GM21528 (cell line): ENCODE measurements around the gene MAGEF1.
"Not testable (repeated sequence)": the region's sequence is repeated elsewhere in the genome, so short reads cannot be mapped to it uniquely, and the experiment has no call there.

Experiments used
- ATAC-seq: cut with Tn5 transposase; IDR thresholded peaks from one replicate; pipeline ENCODE4 v1.9.1; 2021; ENCODE audit warnings: mild to moderate bottlenecking, moderate library complexity; ENCODE audit not compliant: unreplicated experiment, low FRiP score

The MAGEF1 gene

DNA sequence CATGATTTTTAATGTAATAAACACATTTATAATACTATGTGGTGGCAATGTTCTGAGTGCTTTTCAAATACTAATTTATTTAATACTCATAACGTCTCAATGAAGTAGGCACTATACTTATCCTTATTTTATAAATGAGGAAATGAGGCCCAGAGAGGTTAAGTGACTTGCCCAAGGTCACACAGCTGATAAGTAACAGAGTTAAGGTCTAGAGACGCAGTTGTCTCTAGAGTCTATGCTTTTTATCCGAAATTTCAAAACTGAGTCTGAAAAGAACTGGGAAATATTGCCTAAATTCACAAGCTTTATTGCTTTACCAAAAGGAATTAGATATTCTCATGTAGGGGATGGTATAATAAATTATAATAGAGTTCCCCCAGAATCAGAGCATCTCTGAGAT, 31.4 kb upstream of the MAGEF1 start:
- ATAC-seq = no peak

DNA sequence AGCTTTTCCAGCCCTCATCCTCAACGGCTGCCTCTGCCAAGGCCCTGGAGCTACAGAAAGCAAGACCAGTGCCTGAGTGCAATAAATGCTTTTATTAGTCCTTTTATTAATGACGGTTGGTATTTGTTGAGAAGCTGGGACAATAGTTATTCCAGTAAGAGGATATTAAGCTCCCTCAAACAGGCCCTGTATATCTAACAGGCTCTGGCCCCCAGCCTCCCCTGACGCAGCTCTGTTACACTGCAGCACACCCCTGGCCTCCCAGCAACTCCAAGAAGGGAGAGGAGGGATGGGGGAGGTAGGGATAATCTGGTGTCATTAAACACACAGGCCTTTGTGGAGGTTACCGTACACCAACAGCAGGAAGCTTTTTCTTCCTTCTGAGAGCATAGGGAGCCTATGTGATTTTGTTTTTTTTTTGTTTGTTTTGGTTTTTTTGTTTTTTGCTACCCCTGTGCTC, 30.8 kb upstream of the MAGEF1 start:
- ATAC-seq = no peak

DNA sequence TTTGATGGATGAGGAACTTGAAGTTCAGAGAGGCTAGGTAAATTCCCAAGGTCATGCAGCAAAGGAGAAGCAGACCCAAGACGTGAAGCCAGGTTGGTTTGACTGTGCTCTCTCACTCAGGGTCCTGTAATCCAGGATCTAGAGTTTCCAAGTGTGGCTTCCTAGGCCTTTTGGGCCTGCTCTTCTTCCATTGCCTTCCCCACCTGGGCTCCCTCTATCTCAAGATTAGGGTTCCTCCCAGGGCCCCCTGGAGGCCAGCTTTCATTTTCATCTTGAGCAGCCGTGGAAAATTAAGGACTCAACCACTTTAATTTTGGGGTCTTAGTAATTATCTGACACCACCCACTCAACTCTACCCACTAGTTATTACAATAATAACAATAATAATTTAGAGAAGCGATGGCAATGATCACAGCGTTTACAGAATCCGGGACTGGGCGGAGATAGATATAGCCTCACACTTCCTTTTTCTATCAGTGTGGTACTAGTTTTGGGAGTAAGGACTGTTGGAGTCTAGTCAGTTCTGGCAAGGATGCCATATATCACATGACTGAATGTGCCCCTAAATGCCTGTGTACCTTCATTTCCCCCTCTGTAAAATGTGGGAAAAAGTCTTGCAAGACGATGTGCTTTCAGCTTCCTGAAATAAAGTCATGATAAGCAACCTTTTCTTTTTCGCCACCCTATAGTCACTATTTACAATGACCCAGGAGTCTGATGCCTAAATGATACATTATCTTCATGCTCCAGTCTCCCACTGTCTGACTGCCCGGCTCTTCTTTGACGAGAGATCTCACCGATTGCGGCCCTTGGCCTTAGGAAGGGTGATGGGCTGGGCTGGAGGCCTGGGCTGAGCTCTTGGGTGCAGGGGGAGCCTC, 30.2 kb upstream of the MAGEF1 start:
- ATAC-seq = no peak

- ATAC-seq = no peak
Observed at GRCh38 chr3:184741259-184741556, 29.3 kb upstream of the MAGEF1 start.

- no peak for ATAC-seq
Observed at GRCh38 chr3:184740509-184741258, 28.8 kb upstream of the MAGEF1 start.

DNA sequence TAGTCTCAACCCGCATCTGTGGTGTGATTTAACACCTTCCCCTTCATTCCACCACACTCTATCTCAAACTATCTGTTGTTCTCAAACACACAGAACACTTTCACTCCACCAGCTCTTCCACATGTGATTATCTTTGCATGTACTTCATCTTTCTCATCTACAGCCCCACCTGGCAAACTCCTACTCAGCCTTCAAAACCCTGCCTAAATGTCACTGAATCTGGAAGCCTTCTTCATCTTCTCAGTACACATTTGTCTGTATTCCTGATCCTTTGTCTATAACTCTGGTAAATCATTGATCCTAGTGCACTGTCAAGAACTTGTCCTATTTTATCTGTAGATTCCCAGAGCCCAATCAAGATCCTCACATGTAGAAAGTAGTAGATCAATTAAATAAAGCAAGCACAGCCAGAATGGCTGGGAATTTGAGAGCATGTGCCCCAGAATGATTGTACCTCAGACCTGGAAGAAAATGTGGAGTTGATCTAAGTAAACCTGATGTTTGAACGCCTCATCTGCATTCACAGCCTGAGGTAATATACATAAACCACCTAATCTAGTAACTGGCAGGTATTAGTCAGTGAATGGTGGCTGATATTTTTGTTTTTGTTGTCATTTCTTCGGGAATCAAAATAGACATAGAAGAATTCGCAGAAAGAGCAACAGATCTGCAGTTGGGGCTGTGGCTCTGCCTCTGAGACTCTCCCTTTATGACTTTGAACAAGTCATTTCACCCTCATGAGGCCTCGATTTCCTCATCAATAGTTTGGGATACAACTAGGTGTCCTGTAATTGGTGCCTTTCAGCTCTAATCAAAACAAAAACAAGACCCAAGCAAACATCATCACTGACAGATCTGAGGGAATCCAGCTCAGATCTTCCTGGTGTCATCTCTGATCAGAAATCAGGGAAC, 28.0 kb upstream of the MAGEF1 start:
- no peak for ATAC-seq

- no peak for ATAC-seq
Observed at GRCh38 chr3:184738982-184739381, 27.1 kb upstream of the MAGEF1 start.

DNA sequence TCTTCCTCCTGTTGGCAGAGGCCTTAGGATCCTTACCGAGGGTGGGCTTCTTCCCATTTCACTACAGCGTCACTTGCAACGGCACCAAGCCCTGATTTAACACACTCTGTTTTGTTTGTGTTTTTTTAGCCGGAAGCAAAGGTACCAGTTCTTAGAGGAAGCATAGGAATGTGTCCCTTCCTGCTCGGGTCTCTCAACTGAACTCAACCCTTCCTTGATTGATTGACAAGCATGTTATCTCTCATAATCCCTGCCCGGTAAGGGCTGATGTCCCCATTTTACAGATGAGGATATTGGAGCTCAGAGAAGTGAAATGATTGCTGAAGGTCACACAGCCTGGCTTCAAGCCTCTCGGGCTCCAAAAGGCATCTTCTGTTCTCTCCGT, 26.6 kb upstream of the MAGEF1 start:
- ATAC-seq = no peak

- ATAC-seq = no peak
Observed at GRCh38 chr3:184737641-184738505, 26.0 kb upstream of the MAGEF1 start.

DNA sequence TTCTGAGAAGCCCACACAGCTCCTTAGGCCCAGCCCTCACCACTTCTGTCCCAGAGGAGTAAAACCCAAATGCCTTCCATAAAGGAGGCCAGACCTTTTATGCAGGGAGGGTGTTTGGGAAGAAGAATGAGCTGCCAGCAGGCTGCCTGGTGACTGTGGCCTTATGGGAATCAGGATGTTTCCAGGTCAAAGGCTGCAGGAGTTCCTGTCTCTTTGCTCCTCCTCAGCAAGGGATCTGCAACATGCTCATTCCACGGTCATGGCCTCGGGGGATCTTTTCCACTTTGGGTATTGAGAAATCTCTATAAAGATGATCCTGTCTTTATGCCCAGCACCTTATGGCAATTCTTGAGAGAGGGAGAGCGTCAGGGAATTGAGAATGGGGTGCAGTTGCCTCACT, 25.2 kb upstream of the MAGEF1 start:
- ATAC-seq = no peak

- ATAC-seq = no peak
Observed at GRCh38 chr3:184734903-184735701, 23.2 kb upstream of the MAGEF1 start.

DNA sequence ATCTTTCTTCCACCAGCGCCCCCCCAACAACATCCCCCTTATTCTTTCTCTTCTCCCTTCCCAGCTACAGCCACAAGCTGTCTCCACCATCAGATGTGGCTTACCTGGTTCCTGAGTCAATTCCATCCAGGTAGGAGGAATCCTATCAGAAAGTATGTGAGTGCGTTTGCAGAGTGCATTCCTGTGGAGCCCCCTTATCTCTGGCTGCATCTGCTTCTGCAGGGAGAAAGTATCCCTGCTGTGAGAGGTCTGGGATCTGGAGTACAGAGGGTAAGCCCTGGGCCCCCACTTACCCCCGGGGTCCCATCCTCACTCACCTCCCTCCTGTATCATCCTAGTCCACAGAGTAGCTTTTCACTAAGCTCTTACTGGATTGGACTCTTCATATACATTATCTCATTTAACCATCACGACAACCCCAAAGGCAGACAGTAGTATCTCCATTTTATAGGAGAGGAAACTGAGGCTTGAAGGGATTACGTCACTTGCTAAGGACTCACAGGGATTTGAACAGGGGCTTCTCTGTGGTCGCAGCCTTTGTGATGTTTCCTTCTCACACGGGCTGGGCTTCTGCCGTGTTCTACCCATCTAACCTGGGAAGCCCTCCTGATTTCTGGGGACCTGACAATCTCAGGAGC, 22.2 kb upstream of the MAGEF1 start:
- no peak for ATAC-seq

DNA sequence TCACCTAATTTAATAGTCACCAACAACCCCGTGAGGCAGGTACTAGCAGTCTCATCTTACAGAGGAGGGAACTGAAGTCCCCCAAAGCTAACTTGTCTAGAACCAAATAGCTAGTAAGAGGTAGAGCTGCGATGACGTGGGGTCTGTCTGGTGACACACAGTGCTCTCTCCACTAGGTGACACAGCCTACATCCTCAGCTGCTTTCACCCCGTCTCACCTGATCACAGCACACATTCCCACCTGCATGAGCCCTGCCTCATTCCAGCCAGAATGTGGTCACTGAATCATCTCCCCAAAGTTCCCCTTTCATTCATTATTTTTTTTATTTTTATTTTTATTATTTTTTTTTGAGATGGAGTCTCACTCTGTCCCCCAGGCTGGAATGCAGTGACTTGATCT, 21.3 kb upstream of the MAGEF1 start:
- ATAC-seq = no peak

DNA sequence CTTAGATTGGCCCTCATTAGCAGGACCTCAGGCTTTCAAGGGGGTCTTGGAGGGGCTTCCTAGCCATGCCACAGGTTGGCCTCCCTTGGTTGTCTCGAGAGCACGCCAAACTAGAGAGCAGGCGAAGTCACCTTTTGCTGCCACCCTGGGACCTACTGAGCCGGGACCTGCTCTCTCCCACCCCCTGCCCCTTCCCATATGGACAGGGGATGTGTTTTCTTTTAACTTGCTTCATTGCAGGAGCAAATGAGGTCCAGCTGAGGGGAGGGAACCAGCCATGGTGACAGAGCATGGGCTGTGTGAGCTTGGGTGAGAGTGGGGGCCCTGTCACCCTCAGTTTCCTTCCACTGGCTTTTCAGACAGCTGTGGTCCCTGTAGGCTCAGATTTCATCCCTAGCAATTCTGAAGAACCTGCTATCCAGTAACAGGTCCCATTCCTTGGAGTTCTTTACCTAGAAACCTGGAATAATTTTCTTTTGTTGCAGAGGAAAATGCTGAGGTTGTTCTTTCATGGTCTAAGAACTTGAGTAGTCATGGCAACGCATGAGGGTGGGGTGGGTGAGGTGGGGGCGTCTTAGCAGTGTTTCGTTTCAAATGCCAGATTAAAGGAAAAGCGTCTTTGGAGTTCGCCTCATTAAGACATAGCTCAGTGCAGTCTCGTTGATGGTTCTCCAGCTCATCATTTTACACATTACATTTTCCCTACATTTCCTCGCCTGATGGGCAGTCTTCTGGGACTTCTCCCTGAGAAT, 20.1 kb upstream of the MAGEF1 start:
- no peak for ATAC-seq

GRCh38 chr3:184730924-184731323, 19.1 kb upstream of the MAGEF1 start:
- ATAC-seq = no peak

- ATAC-seq = not testable (repeated sequence)
Observed at GRCh38 chr3:184729154-184729553, 17.3 kb upstream of the MAGEF1 start.

DNA sequence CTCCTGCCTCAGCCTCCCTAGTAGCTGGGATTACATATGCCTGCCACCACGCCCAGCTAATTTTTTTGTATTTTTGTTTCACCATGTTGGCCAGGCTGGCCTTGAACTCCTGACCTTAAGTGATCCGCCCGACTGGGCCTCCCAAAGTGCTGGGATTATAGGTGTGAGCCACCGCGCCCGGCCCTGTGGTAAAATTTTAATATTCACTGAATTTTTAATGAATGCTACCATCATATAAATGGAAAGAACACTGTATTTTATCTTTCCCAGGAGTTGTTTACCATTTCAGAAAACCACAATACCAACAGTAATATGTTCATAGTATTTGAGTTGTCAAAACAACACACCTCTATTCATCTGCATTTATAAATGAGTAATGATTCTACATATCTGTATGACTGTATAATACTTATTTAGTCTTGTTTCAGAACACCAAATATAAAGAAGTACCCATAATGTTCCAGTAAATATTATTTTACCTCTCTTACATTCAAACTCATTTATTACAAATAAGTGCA, 16.2 kb upstream of the MAGEF1 start:
- ATAC-seq = no peak
